Activated CD8-positive, alpha-beta T cell treated with anti-CD3 and anti-CD28 coated beads for 36 hours (primary cell): ENCODE data around the gene SLC25A17. TPM values are rescaled to one million over a fixed set of nuclear protein-coding genes. Genes with fewer than 3 reads are reported as not detected.
"Not testable (repeated sequence)": the region's sequence is repeated elsewhere in the genome, so short reads cannot be mapped to it uniquely, and the experiment has no call there.

Experiments used
- ATAC-seq: fragments of 200-7000 bp; cut with Tn5 transposase; one replicate; pipeline ENCODE4 v1.10.0; 2021; ENCODE audit warnings: mild to moderate bottlenecking, moderate library complexity
- CTCF ChIA-PET: fragments of 350-600 bp; sonication (Branson Sonifier 250); formaldehyde crosslinking; loops from one replicate; lab custom pipeline; 2021; ENCODE audit warnings: antibody characterized with exemption; lab: Charles Lee
- POLR2A ChIA-PET: fragments of 350-600 bp; sonication (Branson Sonifier 250); formaldehyde crosslinking; loops from one replicate; lab custom pipeline; 2021; ENCODE audit warnings: antibody characterized with exemption; lab: Charles Lee
- DNase-seq: peaks from one replicate; pipeline ENCODE4 v3.0.0-alpha.2; 2020
- H3K27ac Mint-ChIP-seq: one replicate; pipeline ENCODE4 v1.8.0; 2021; ENCODE audit warnings: mild to moderate bottlenecking, mixed read lengths
- H3K27me3 Mint-ChIP-seq: one replicate; pipeline ENCODE4 v1.8.0; 2021; ENCODE audit warnings: mixed read lengths
- H3K36me3 Mint-ChIP-seq: one replicate; pipeline ENCODE4 v1.8.0; 2021; ENCODE audit warnings: low read depth, mixed read lengths
- H3K4me1 Mint-ChIP-seq: one replicate; pipeline ENCODE4 v1.8.0; 2021; ENCODE audit warnings: low read depth, mixed read lengths
- H3K4me3 Mint-ChIP-seq: one replicate; pipeline ENCODE4 v1.8.0; 2021; ENCODE audit warnings: mild to moderate bottlenecking, moderate library complexity, mixed read lengths
- H3K9me3 Mint-ChIP-seq: one replicate; pipeline ENCODE4 v1.8.0; 2021; ENCODE audit warnings: mixed read lengths
- intact Hi-C: fragments of 100-400 bp; cut with micrococcal nuclease; formaldehyde crosslinking; loops from one replicate; pipeline ENCODE4 v1.10.0; 2022
- microRNA-seq: library from miRNA; unstranded; fragments of <30 nt; microRNA quantifications from one replicate; pipeline ENCODE4 v1.2.0, GENCODE V29; 2022; ENCODE audit warnings: borderline microRNAs expressed, borderline replicate concordance
- total RNA-seq, 2 experiments: library from RNA; stranded (reverse); gene quantifications; one replicate each; pipeline ENCODE4 v1.2.3, GENCODE V29; 2021
- TF ChIP-seq, protein P1 (sequence below): fragments of 200-600 bp; IDR thresholded peaks from one replicate; pipeline ENCODE4 v1.8.0; 2022; ENCODE audit warnings: antibody characterized with exemption, mild to moderate bottlenecking

Gene SLC25A17
- total RNA-seq, 2 experiments from 2014 or later: 28.0 to 34.8 TPM

- peaks cover 11% of the 10 kb centered on the region for H3K4me1 Mint-ChIP-seq
- no peaks in the 10 kb centered on the region for H3K9me3 Mint-ChIP-seq
- no peak overlapping the region for H3K4me3 Mint-ChIP-seq
- ChIA-PET POLR2A (interaction anchor here (1.6 kb wide), 1 partner anchor 9 kb away, joined by 6 read pairs; no protein-coding TSS in a partner anchor), CTCF (interaction anchor here (1.2 kb wide), 1 partner anchor 10 kb away, joined by 3 read pairs; no protein-coding TSS in a partner anchor)
- H3K36me3 Mint-ChIP-seq: no peaks in the 10 kb centered on the region
- TF ChIP-seq, protein P1, sequence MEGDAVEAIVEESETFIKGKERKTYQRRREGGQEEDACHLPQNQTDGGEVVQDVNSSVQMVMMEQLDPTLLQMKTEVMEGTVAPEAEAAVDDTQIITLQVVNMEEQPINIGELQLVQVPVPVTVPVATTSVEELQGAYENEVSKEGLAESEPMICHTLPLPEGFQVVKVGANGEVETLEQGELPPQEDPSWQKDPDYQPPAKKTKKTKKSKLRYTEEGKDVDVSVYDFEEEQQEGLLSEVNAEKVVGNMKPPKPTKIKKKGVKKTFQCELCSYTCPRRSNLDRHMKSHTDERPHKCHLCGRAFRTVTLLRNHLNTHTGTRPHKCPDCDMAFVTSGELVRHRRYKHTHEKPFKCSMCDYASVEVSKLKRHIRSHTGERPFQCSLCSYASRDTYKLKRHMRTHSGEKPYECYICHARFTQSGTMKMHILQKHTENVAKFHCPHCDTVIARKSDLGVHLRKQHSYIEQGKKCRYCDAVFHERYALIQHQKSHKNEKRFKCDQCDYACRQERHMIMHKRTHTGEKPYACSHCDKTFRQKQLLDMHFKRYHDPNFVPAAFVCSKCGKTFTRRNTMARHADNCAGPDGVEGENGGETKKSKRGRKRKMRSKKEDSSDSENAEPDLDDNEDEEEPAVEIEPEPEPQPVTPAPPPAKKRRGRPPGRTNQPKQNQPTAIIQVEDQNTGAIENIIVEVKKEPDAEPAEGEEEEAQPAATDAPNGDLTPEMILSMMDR: no peak
- DNase-seq (no peak), ATAC-seq (no peak)
- intact Hi-C loops: no loop called here
- H3K27me3 Mint-ChIP-seq: no peaks in the 10 kb centered on the region
- H3K27ac Mint-ChIP-seq: no peak overlapping the region
Measured at GRCh38 chr22:40720538-40721256, 98.4 kb downstream of the SLC25A17 start.

DNA sequence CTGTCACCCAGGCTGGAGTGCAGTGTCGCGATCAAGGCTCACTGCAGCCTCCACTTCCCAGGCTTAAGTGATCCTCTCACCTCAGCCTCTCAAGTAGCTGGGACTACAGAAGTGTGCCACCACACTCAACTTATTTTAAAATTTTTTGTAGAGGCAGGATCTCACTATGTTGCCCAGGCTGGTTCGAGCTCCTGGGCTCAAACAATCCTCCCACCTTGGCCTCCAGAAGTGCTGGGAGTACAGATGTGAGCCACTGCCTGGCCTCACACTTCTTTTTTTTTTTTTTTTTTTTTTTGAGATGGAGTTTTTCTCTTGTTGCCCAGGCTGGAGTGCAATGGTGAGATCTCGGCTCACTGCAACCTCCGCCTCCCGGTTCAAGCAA lies 99.0 kb downstream of the SLC25A17 start:
- not testable (repeated sequence) for H3K4me3 Mint-ChIP-seq

More for the DNA sequence above, 99.0 kb downstream of the SLC25A17 start:
- peaks cover 11% of the 10 kb centered on the region for H3K4me1 Mint-ChIP-seq
- H3K9me3 Mint-ChIP-seq, intact Hi-C loops, DNase-seq, H3K27ac Mint-ChIP-seq, H3K27me3 Mint-ChIP-seq, ATAC-seq, H3K36me3 Mint-ChIP-seq: not testable (repeated sequence)
- ChIA-PET POLR2A (interaction anchor here (1.6 kb wide), 1 partner anchor 9 kb away, joined by 6 read pairs; no protein-coding TSS in a partner anchor), CTCF (interaction anchor here (1.2 kb wide), 1 partner anchor 10 kb away, joined by 3 read pairs; no protein-coding TSS in a partner anchor)

Small RNA genes within 50 kb of the gene (microRNA-seq; reads per million reads assigned to microRNA genes)
- 1.2 reads per million for gene MIR4766

Other genes with a start within 250 kb of the SLC25A17 start
- 10 to 100 TPM; 37.4 to 40.0 TPM for gene MRTFA, start 182.6 kb downstream of the SLC25A17 start, total RNA-seq
- gene MCHR1, start 139.9 kb downstream of the SLC25A17 start, total RNA-seq: not detected
- 100 to 1,000 TPM; 237 to 249 TPM for gene ST13, start 37.3 kb upstream of the SLC25A17 start, total RNA-seq
- gene XPNPEP3, start 37.8 kb upstream of the SLC25A17 start, total RNA-seq: 10 to 100 TPM; 24.4 to 25.5 TPM
- gene DNAJB7, start 42.8 kb upstream of the SLC25A17 start, total RNA-seq: not detected
- gene RBX1, start 132.0 kb upstream of the SLC25A17 start, total RNA-seq: 10 to 100 TPM; 90.4 to 92.8 TPM